K562 (cell line): Measurements from ENCODE around the gene CTBP2. TPM values are rescaled to one million over a fixed set of nuclear protein-coding genes. Genes with fewer than 3 reads are reported as not detected.

Experiments
- ATAC-seq: fragments of 200-7000 bp; cut with Tn5 transposase; 3 replicates; pipeline ENCODE4 v1.9.1; 2020; ENCODE audit warnings: moderate library complexity
- BruUV-seq: library from RNA; stranded (reverse); fragments of 400-500 nt; replicated peaks from 2 replicates; lab custom pipeline; 2021; lab: Mats Ljungman, UMichigan
- CTCF ChIA-PET: fragments of 300-600 bp; formaldehyde crosslinking; extraction: SDS; loops from one replicate; lab custom pipeline; 2021; ENCODE audit warnings: low intra/inter-chr PET ratio; lab: Yijun Ruan, JAX
- POLR2A ChIA-PET: fragments of 300-600, 350-650 bp; sonication (Branson Sonifier 250); formaldehyde crosslinking; extraction: SDS; loops from one replicate; lab custom pipeline; 2021; ENCODE audit warnings: antibody characterized with exemption, inconsistent platforms; lab: Yijun Ruan, JAX
- DNase-seq, 4 experiments: peaks; one replicate each; pipeline versions ENCODE4 v3.0.0 to v3.0.0-alpha.2; 2011 to 2018; ENCODE audit warnings: low spot score in 3 of 4, mixed read lengths in 3 of 4; ENCODE audit errors: extremely low read depth in 1 of 4
- FAIRE-seq: peaks from 2 replicates; lab custom pipeline; 2011; peaks lifted over from hg19 to GRCh38; lab: Jason Lieb, UNC
- H2AFZ ChIP-seq: 2 replicates; pipeline ENCODE4 v1.6.0; 2011; ENCODE audit warnings: low read depth, low read length, control low read depth, inconsistent platforms
- H3K27ac ChIP-seq: fragments of 200-600 bp; 3 replicates; pipeline ENCODE4 v1.8.0; 2011; ENCODE audit warnings: low read depth, mild to moderate bottlenecking, control low read depth, inconsistent platforms, low read length, moderate library complexity, mixed read lengths; ENCODE audit errors: extremely low read depth
- H3K27me3 ChIP-seq, 2 experiments: fragments of 300-600 bp in 1 of 2; 2 replicates in 1 of 2; 3 replicates in 1 of 2; pipeline versions ENCODE4 v1.6.0 to v1.8.0; 2011; ENCODE audit warnings: inconsistent platforms in 2 of 2, low read length in 2 of 2, mild to moderate bottlenecking in 1 of 2, mixed read lengths in 1 of 2, moderate library complexity in 1 of 2; ENCODE audit not compliant: control insufficient read depth in 2 of 2, insufficient read depth in 2 of 2
- H3K36me3 ChIP-seq: fragments of 300-600 bp; 3 replicates; pipeline ENCODE4 v1.8.0; 2011; ENCODE audit warnings: mild to moderate bottlenecking, low read length, inconsistent platforms; ENCODE audit not compliant: control insufficient read depth, insufficient read depth
- H3K4me1 ChIP-seq, 2 experiments: fragments of 200-600 bp in 1 of 2; replicated peaks in 1 of 2; 2 replicates in 1 of 2; 3 replicates in 1 of 2; pipeline versions ENCODE4 v1.5.1 to v1.8.0; 2011; ENCODE audit warnings: inconsistent platforms in 2 of 2, low read length in 2 of 2, mild to moderate bottlenecking in 1 of 2, mixed read lengths in 1 of 2, moderate library complexity in 1 of 2; ENCODE audit not compliant: control insufficient read depth in 2 of 2, insufficient read depth in 2 of 2
- H3K4me2 ChIP-seq: 2 replicates; pipeline ENCODE4 v1.6.1; 2011; ENCODE audit warnings: low read length, control low read depth, inconsistent platforms, mixed read lengths; ENCODE audit not compliant: insufficient read depth
- H3K4me3 ChIP-seq: fragments of 200-600 bp; sonication (generic), shearing (Covaris generic); 2 replicates; pipeline ENCODE4 v1.5.1; 2016; ENCODE audit warnings: control low read depth, inconsistent platforms
- H3K79me2 ChIP-seq: fragments of 200-600 bp; 3 replicates; pipeline ENCODE4 v1.8.0; 2011; ENCODE audit warnings: low read length, inconsistent platforms; ENCODE audit not compliant: control insufficient read depth, insufficient read depth
- H3K9ac ChIP-seq, 2 experiments: 2 replicates each; pipeline versions ENCODE4 v1.6.0 to v1.6.1; 2011; ENCODE audit warnings: low read depth in 2 of 2, low read length in 2 of 2, control low read depth in 1 of 2, inconsistent platforms in 1 of 2, mild to moderate bottlenecking in 1 of 2, mixed read lengths in 1 of 2; ENCODE audit not compliant: insufficient read depth in 1 of 2
- H3K9me1 ChIP-seq: one replicate; pipeline ENCODE4 v1.6.0; 2011; ENCODE audit warnings: inconsistent platforms, mild to moderate bottlenecking, low read length, moderate library complexity; ENCODE audit not compliant: control insufficient read depth, insufficient read depth
- H3K9me3 ChIP-seq: replicated peaks from 2 replicates; pipeline ENCODE4 v1.5.1; 2011; ENCODE audit warnings: low read depth, low read length, inconsistent platforms; ENCODE audit not compliant: control insufficient read depth, insufficient read depth
- H4K20me1 ChIP-seq: replicated peaks from 2 replicates; pipeline ENCODE4 v1.6.1; 2011; ENCODE audit warnings: low read length, inconsistent platforms, mixed read lengths; ENCODE audit not compliant: control insufficient read depth, insufficient read depth
- AFF4 ChIP-seq: sonication (generic); formaldehyde crosslinking; IDR thresholded peaks from 2 replicates; pipeline ENCODE4 v1.8.0; 2023; ENCODE audit warnings: mild to moderate bottlenecking, missing genetic modification reagents
- BRD4 ChIP-seq: fragments of 200-600 bp; sonication (generic); IDR thresholded peaks from 2 replicates; pipeline ENCODE4 v1.6.1; 2017; ENCODE audit warnings: inconsistent platforms
- PCBP2 ChIP-seq: fragments of 200-400 bp; formaldehyde crosslinking; IDR thresholded peaks from 2 replicates; pipeline ENCODE4 v1.6.1; 2018; ENCODE audit warnings: low read length, low read depth, mild to moderate bottlenecking, moderate library complexity; ENCODE audit not compliant: poor library complexity, severe bottlenecking
- PTRF ChIP-seq: fragments of 450-650 bp; IDR thresholded peaks from 2 replicates; pipeline ENCODE4 v1.6.1; 2016; ENCODE audit warnings: mild to moderate bottlenecking, missing genetic modification characterization, missing compliant biosample characterization
- RBM15 ChIP-seq: fragments of 200-400 bp; formaldehyde crosslinking; IDR thresholded peaks from 2 replicates; pipeline ENCODE4 v1.6.1; 2018; ENCODE audit warnings: mild to moderate bottlenecking, low read length, moderate library complexity; ENCODE audit not compliant: insufficient read depth
- SRF ChIP-seq, 2 experiments: fragments of 250-450, 450-650 bp in 1 of 2; sonication (Bioruptor Pico) in 1 of 2; sonication (generic) in 1 of 2; formaldehyde crosslinking; IDR thresholded peaks; 2 replicates each; pipeline versions ENCODE4 v1.5.0 to v1.5.1; 2020 to 2022; ENCODE audit warnings: mild to moderate bottlenecking in 1 of 2, missing genetic modification reagents in 1 of 2
- STAG1 ChIP-seq: sonication (generic); formaldehyde crosslinking; IDR thresholded peaks from 2 replicates; pipeline ENCODE4 v1.5.0; 2020; ENCODE audit warnings: missing genetic modification reagents, borderline replicate concordance
- TCF15 ChIP-seq: fragments of 250-450 bp; sonication (Bioruptor Pico); IDR thresholded peaks from 2 replicates; pipeline ENCODE4 v1.8.0; 2022; ENCODE audit warnings: moderate library complexity, mild to moderate bottlenecking, inconsistent platforms
- YY1 ChIP-seq, 3 experiments: IDR thresholded peaks; 2 replicates each; pipeline ENCODE4 v1.6.1; 2011; ENCODE audit warnings: low read length in 2 of 3, mild to moderate bottlenecking in 2 of 3, moderate library complexity in 2 of 3, borderline replicate concordance in 1 of 3, control low read depth in 1 of 3, low read depth in 1 of 3; ENCODE audit not compliant: insufficient read depth in 3 of 3, insufficient replicate concordance in 2 of 3, control insufficient read depth in 1 of 3, insufficient read length in 1 of 3; ENCODE audit errors: extremely low read depth in 1 of 3
- ZFX ChIP-seq: sonication (generic); formaldehyde crosslinking; IDR thresholded peaks from 2 replicates; pipeline ENCODE4 v1.8.0; 2022; ENCODE audit warnings: mild to moderate bottlenecking, missing genetic modification reagents, moderate library complexity
- ZNF12 ChIP-seq: sonication (generic); formaldehyde crosslinking; IDR thresholded peaks from 2 replicates; pipeline ENCODE4 v1.4.0; 2020; ENCODE audit warnings: mild to moderate bottlenecking, missing genetic modification reagents
- ZNF699 ChIP-seq: fragments of 250-450 bp; sonication (Bioruptor Pico); IDR thresholded peaks from 2 replicates; pipeline ENCODE4 v1.8.0; 2021; ENCODE audit warnings: mild to moderate bottlenecking, moderate library complexity; ENCODE audit not compliant: insufficient replicate concordance
- WGBS: fragments of 100-300 bp; shearing (Covaris generic); methylation state at CpG from one replicate; pipeline ENCODE4 v1.1.6; 2016; ENCODE audit warnings: low coverage, mixed read lengths; ENCODE audit not compliant: insufficient coverage; ENCODE audit errors: missing lambda C conversion rate; 5-methylcytosine and 5-hydroxymethylcytosine counted together
- in situ Hi-C: fragments of 300-500 bp; cut with MboI; formaldehyde crosslinking; loops from 4 replicates; pipeline ENCODE4 v1.15.0; 2018; ENCODE audit warnings: inconsistent platforms, mixed read lengths
- intact Hi-C: fragments of 100-400 bp; cut with micrococcal nuclease; formaldehyde crosslinking; loops from 2 replicates; pipeline ENCODE4 v1.14.2; 2022
- polyA plus RNA-seq, 8 experiments: library from polyadenylated mRNA; depleted of rRNA in 4 of 8; stranded (reverse) in 5 of 8; unstranded in 3 of 8; fragments of >200 nt; fragmentation: Nextera tagmentation in 2 of 8; fragmentation: Illumina TruSeq in 1 of 8; extraction: Ambion mirVana in 2 of 8; extraction: Trizol in 1 of 8; gene quantifications; 2 replicates each; pipeline versions ENCODE4 v1.2.1 to v1.2.3, GENCODE V29; 2011 to 2014; ENCODE audit warnings: inconsistent platforms in 1 of 8, missing spikeins in 1 of 8
- total RNA-seq, 7 experiments: library from RNA; depleted of rRNA in 6 of 7; stranded (reverse); fragments of >200 nt in 6 of 7; fragmentation: Illumina TruSeq in 2 of 7; extraction: Trizol in 2 of 7; gene quantifications; 2 replicates each; pipeline versions ENCODE4 v1.2.1 to v1.2.3, GENCODE V29; 2011 to 2021; ENCODE audit warnings: low replicate concordance in 1 of 7
- TF ChIP-seq, protein P1 (sequence below): fragments of 200-400 bp; formaldehyde crosslinking; IDR thresholded peaks from 2 replicates; pipeline ENCODE4 v1.6.1; 2017; ENCODE audit warnings: mild to moderate bottlenecking, low read depth, low read length, moderate library complexity

The CTBP2 gene
- total and polyA plus RNA-seq, 9 of the 15 experiments (the other 6 are each of a cell fraction or from before 2014, with no cell fraction given): 1.3 to 8.8 (median 5.1) TPM

- intact Hi-C loops (no loop called here), in situ Hi-C loops (no loop called here)
- Histone ChIP-seq H3K9ac (no peak overlapping the region), H4K20me1 (no peaks in the 10 kb centered on the region), H3K27me3 (no peaks in the 10 kb centered on the region), H3K36me3 (no peaks in the 10 kb centered on the region), H3K4me3 (no peak overlapping the region), H2AFZ (no peak overlapping the region), H3K9me1 (no peaks in the 10 kb centered on the region), H3K9me3 (no peaks in the 10 kb centered on the region), H3K4me2 (no peak overlapping the region), H3K79me2 (no peaks in the 10 kb centered on the region), H3K4me1 (no peaks in the 10 kb centered on the region), H3K27ac (no peak overlapping the region)
- no CpG with 5 or more reads among the region's 4 CpGs for WGBS
- DNase-seq (no peak), ATAC-seq (no peak), FAIRE-seq (no peak)
- BruUV-seq: no TSS peak
- ChIA-PET POLR2A (no interaction called here), CTCF (no interaction called here)
- TF ChIP-seq ZNF12 (CRISPR knock-in tag): no peak
- TF ChIP-seq YY1 (IDR thresholded peaks at IDR 0.05; ENCODE audit: borderline replicate concordance in 1 of 3, control insufficient read depth in 1 of 3, extremely low read depth in 1 of 3, insufficient read depth in 3 of 3, insufficient read length in 1 of 3, insufficient replicate concordance in 2 of 3, low read depth in 1 of 3, low read length in 2 of 3): no peak
- no peak for TF ChIP-seq SRF (CRISPR knock-in tag; IDR thresholded peaks at IDR 0.05)
- no peak for TF ChIP-seq STAG1 (CRISPR knock-in tag)
- no peak for TF ChIP-seq ZNF699 (CRISPR knock-in tag)
- TF ChIP-seq PTRF (tag): no peak
- TF ChIP-seq RBM15: no peak
- TF ChIP-seq ZFX (CRISPR knock-in tag): no peak
- no peak for TF ChIP-seq TCF15 (CRISPR knock-in tag)
- TF ChIP-seq PCBP2: no peak
- TF ChIP-seq, protein P1, sequence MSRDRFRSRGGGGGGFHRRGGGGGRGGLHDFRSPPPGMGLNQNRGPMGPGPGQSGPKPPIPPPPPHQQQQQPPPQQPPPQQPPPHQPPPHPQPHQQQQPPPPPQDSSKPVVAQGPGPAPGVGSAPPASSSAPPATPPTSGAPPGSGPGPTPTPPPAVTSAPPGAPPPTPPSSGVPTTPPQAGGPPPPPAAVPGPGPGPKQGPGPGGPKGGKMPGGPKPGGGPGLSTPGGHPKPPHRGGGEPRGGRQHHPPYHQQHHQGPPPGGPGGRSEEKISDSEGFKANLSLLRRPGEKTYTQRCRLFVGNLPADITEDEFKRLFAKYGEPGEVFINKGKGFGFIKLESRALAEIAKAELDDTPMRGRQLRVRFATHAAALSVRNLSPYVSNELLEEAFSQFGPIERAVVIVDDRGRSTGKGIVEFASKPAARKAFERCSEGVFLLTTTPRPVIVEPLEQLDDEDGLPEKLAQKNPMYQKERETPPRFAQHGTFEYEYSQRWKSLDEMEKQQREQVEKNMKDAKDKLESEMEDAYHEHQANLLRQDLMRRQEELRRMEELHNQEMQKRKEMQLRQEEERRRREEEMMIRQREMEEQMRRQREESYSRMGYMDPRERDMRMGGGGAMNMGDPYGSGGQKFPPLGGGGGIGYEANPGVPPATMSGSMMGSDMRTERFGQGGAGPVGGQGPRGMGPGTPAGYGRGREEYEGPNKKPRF: no peak
- no peak for TF ChIP-seq BRD4
- no peak for TF ChIP-seq AFF4 (CRISPR knock-in tag)
Observed at GRCh38 chr10:124961248-124961570, 199.2 kb downstream of the CTBP2 start.
